Measurements from ENCODE around the gene C10orf105. TPM values are rescaled to one million over a fixed set of nuclear protein-coding genes. Genes with fewer than 3 reads are reported as not detected.

The C10orf105 gene
- polyA plus RNA-seq, 1 donor (not counting 4 experiments of a cell fraction or from before 2014, with no cell fraction given): not detected

DNA sequence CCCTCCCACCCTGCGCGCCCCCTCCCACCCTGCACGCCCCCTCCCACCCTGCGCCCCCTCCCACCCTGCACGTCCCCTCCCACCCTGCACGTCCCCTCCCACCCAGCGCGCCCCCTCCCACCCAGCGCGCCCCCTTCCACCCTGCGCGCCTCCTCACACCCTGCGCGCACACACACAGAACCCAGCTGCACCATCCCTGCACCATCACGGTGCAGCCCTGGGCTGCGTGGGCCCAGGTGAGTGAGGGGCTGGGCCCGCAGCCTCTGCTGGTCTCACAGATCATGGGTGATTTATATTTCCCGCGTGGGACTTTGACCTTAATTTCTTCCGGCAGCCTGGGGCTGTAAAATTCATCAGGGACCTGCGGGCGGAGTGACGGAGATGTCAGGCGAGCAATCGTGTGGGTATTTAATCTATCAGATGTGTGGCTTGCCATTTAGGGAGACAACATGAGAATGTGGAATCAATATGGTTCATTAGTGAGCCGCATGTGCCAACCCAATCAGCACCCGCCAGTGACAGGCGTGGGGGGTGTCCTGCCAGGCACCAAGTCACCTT lies 57.7 kb downstream of the C10orf105 start:
- H3K27me3 ChIP-seq (ENCODE audit: control insufficient read depth, extremely low read depth, insufficient read depth, low read length): peaks cover 6% of the 10 kb centered on the region
- H2AFZ ChIP-seq (ENCODE audit: control insufficient read depth, low read length): no peak overlapping the region
- H4K20me1 ChIP-seq (ENCODE audit: control insufficient read depth, extremely low read depth, insufficient read depth, low read length): no peaks in the 10 kb centered on the region
- no peak for TF ChIP-seq EZH2 (IDR thresholded peaks at IDR 0.05; ENCODE audit: low read length)
- TF ChIP-seq, protein P1, sequence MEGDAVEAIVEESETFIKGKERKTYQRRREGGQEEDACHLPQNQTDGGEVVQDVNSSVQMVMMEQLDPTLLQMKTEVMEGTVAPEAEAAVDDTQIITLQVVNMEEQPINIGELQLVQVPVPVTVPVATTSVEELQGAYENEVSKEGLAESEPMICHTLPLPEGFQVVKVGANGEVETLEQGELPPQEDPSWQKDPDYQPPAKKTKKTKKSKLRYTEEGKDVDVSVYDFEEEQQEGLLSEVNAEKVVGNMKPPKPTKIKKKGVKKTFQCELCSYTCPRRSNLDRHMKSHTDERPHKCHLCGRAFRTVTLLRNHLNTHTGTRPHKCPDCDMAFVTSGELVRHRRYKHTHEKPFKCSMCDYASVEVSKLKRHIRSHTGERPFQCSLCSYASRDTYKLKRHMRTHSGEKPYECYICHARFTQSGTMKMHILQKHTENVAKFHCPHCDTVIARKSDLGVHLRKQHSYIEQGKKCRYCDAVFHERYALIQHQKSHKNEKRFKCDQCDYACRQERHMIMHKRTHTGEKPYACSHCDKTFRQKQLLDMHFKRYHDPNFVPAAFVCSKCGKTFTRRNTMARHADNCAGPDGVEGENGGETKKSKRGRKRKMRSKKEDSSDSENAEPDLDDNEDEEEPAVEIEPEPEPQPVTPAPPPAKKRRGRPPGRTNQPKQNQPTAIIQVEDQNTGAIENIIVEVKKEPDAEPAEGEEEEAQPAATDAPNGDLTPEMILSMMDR (optimal IDR thresholded peaks at IDR 0.05 in 1 of 3, IDR thresholded peaks at IDR 0.05 in 1 of 3, conservative IDR thresholded peaks at IDR 0.05 in 1 of 3; ENCODE audit: extremely low read depth in 1 of 3, insufficient read depth in 2 of 3, low read length in 3 of 3): no peak
- no peak overlapping the region for H3K9ac ChIP-seq (ENCODE audit: control insufficient read depth, extremely low read depth, insufficient read depth, low read length)
- H3K79me2 ChIP-seq (ENCODE audit: control insufficient read depth, insufficient read depth, low read length): no peaks in the 10 kb centered on the region
- dilution Hi-C loops (cut with MboI; ENCODE audit: extremely low pct_ligation_motif_present, low sequenced_read_pairs): no loop called here
- FAIRE-seq (no peak), DNase-seq (ENCODE audit: low read depth, low spot score) (no peak)
- no peaks in the 10 kb centered on the region for H3K9me3 ChIP-seq (ENCODE audit: control insufficient read depth, low read depth, low read length)
- H3K4me1 ChIP-seq (ENCODE audit: control insufficient read depth, extremely low read depth, insufficient read depth, low read length): no peaks in the 10 kb centered on the region
- no peak overlapping the region for H3K4me2 ChIP-seq (ENCODE audit: control insufficient read depth, extremely low read depth, insufficient read depth, low read depth, low read length)
- H3K27ac ChIP-seq (ENCODE audit: control insufficient read depth, insufficient read depth, low read length): no peak overlapping the region
- no peak overlapping the region for H3K4me3 ChIP-seq (ENCODE audit: control insufficient read depth in 2 of 3, extremely low read depth in 1 of 3, insufficient read depth in 2 of 3, low read depth in 1 of 3, low read length in 3 of 3)
- no peaks in the 10 kb centered on the region for H3K9me1 ChIP-seq (ENCODE audit: control insufficient read depth, extremely low read depth, insufficient read depth, low read length)
- no peaks in the 10 kb centered on the region for H3K36me3 ChIP-seq (ENCODE audit: control insufficient read depth in 2 of 2, extremely low read depth in 1 of 2, insufficient read depth in 2 of 2, low read length in 2 of 2)

Other genes starting within 250 kb of the C10orf105 start
- gene VSIR, start 53.7 kb upstream of the C10orf105 start, polyA plus RNA-seq: 8.1 to 17.1 TPM (median 11.7 TPM) in 3 replicates
- gene PSAP, start 131.5 kb upstream of the C10orf105 start, polyA plus RNA-seq: 1,046 to 1,773 TPM (median 1,075 TPM) in 3 replicates
- 12.0 to 12.4 TPM (median 12.3 TPM) in 3 replicates for gene CHST3, start 244.6 kb upstream of the C10orf105 start, polyA plus RNA-seq

All from keratinocyte (primary cell).